GM13976 (cell line): ENCODE results near the gene KIF4A.
"Not testable (repeated sequence)": the region's sequence is repeated elsewhere in the genome, so short reads cannot be mapped to it uniquely, and the experiment has no call there.

Experiments
- DNase-seq: peaks from one replicate; pipeline ENCODE4 v3.0.0; 2012; ENCODE audit warnings: low spot score
- CTCF ChIP-seq: IDR thresholded peaks from 2 replicates; pipeline ENCODE4 v1.5.1; 2012; ENCODE audit warnings: borderline replicate concordance, mild to moderate bottlenecking; ENCODE audit not compliant: insufficient read depth; ENCODE audit errors: extremely low read depth, missing control alignments, control extremely low read depth
- in situ Hi-C: fragments of 300-500 bp; cut with MboI; formaldehyde crosslinking; loops from one replicate; pipeline ENCODE4 v1.12.0; 2022; ENCODE audit warnings: low sequenced_read_pairs, mixed read lengths, inconsistent platforms; ENCODE audit not compliant: unreplicated experiment

The KIF4A gene

GRCh38 chrX:70260104-70260503 lies 29.8 kb upstream of the KIF4A start, which contains the start of gene P2RY4:
Gene P2RY4, minus strand, starts transcription at chrX:70260204. Its CDS starts 580 bp downstream, at chrX:70259624.
- in situ Hi-C loops: no loop called here
- no peak for DNase-seq
- TF ChIP-seq CTCF: no peak

- TF ChIP-seq CTCF: peak; percentile 29
- in situ Hi-C loops: no loop called here
- no peak for DNase-seq
These were observed 26.8 kb upstream of the KIF4A start for GRCh38 chrX:70262952-70263567.

GRCh38 chrX:70264784-70265183 lies 25.1 kb upstream of the KIF4A start:
- TF ChIP-seq CTCF: no peak
- DNase-seq: no peak
- in situ Hi-C loops: no loop called here

- no peak for TF ChIP-seq CTCF
- no peak for DNase-seq
- in situ Hi-C loops: no loop called here
These were observed 21.9 kb upstream of the KIF4A start, which contains the start of gene ARR3 for GRCh38 chrX:70268034-70268433. Gene ARR3, plus strand, starts transcription at chrX:70268334. Its CDS starts 1,052 bp downstream, at chrX:70269386.

- in situ Hi-C loops, DNase-seq: not testable (repeated sequence)
These were observed 15.9 kb upstream of the KIF4A start for GRCh38 chrX:70274029-70274428.

- DNase-seq: no peak
- no peak for TF ChIP-seq CTCF
- in situ Hi-C loops: no loop called here
These were observed 10.8 kb upstream of the KIF4A start for GRCh38 chrX:70279081-70279480.

- TF ChIP-seq CTCF: no peak
- in situ Hi-C loops: no loop called here
These were observed 9.3 kb upstream of the KIF4A start for GRCh38 chrX:70280573-70280972.

More at GRCh38 chrX:70280573-70280972, 9.3 kb upstream of the KIF4A start:
- DNase-seq: no peak
